HG03432 (cell line): ENCODE results near the gene DOCK9.
"Not testable (repeated sequence)": the region's sequence is repeated elsewhere in the genome, so short reads cannot be mapped to it uniquely, and the experiment has no call there.

Experiments
- ATAC-seq: cut with Tn5 transposase; IDR thresholded peaks from one replicate; pipeline ENCODE4 v1.9.1; 2021; ENCODE audit warnings: mild to moderate bottlenecking, moderate library complexity; ENCODE audit not compliant: unreplicated experiment

DOCK9 gene

DNA sequence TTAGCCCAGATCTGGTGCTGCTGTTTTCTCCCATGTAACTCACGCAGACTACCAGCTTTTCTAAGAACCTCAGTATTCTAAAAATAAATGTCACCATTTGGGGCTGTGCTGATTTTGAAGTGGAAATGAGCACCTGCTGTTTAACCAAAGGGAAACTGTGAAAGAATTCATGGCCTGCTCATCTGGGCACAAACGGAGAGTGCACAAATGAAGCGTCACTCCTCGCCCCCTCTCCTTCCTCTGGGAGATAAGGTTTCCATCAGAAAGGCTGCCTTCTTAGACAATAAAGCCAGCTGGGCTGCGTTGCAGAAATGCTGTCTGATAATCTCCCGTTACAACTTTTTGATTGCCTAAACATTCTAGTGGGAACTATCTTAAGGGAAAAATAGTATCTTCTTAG lies 151.7 kb downstream of the DOCK9 start:
- no peak for ATAC-seq

GRCh38 chr13:98825659-98826058 lies 152.2 kb downstream of the DOCK9 start:
- ATAC-seq: no peak

DNA sequence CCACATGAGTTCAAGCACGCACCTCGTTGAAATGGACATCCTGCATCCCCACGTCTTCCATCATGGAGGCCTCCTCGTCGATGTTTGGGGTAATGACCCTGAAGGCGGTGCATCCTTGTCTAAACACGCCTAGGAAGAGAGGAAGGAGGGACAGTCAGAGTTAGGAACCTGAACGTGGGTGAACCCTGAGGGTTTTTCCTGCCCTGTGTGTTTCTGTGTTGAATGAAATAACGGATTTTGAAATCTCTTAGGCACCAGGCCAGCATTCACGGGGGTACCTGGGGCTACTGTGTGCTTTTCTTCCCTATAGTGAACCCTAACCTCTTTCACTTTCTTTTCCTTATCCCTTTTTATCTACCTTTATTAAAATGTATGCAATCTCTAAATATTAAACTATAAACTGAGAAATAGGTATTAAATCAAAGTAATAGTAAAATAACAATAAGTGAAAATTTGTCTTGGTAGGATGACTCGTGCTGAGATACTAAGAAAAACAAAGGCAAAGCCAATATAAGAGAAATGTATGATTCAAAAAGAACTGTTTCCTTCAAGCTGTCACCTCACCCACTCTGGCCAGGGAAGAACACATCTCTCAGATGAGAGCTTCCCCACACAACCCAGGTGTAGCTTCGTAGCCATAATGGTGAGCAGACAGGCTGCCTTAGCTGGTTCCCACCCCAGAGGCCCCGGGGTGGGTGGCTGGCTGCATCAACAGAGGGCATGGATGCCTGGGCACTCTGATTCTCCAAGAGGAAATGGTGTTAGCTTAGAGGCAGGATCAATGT lies 153.3 kb downstream of the DOCK9 start:
- no peak for ATAC-seq

DNA sequence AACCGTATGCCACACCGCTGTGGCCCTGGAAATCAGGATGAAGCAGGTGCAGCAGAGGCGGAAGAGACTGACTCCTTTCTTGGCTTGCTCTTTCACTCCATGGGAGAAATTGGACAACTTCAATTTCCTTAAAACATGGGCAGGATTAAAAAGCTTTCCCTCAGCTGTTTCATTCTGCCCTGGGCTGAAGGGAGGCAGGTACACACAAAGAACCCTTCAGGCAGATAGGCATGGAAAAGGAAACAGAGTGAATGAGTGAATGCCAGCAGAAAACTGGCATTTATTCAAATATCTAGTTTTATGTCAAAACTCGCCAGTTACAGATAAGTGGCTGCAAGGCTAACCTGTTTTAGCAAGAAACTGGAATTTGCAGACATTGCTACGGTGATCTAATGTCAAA lies 154.4 kb downstream of the DOCK9 start:
- no peak for ATAC-seq

- ATAC-seq: no peak
Measured at GRCh38 chr13:98822225-98822606, 155.6 kb downstream of the DOCK9 start.

DNA sequence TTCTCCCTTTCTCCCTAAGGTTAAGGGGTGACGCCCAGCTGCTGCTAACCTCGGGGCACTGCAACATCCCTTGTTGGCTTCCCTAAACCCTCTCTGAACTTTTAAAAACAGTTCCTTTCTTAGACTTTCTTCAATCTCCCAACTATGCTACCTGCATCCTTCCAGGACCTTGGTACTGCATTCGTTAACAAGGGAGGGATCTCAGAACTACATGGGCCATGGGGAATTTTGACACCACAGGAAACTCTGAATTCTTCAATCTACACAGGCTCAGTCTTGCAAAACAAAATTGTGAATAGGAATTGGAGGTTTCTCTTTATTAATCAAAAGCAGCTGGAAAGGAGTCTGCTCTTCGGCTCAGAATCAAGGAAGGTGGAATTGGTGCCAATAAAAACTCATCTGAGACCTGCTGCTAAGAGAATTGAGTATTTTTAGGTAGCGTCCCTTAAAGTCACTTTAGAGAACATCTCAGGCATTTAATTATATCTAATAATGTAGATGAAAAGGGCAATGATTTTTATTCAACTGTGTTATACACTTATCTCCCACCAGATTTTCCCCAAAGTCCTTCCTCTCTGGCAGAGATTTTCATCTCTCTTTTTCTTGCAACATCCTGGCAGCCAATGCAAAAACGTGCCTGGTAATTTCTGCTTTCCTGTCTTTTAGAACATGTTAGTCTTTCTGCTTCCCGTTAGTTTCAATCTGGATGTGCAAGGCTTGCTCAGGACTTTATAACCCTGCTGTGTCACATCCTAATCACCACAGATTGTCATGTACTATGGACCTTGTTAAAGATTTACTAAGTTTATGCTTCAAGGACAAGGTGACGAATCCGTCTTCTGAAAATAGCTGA lies 156.3 kb downstream of the DOCK9 start:
- no peak for ATAC-seq

GRCh38 chr13:98820744-98821371 lies 157.0 kb downstream of the DOCK9 start:
- ATAC-seq: no peak

DNA sequence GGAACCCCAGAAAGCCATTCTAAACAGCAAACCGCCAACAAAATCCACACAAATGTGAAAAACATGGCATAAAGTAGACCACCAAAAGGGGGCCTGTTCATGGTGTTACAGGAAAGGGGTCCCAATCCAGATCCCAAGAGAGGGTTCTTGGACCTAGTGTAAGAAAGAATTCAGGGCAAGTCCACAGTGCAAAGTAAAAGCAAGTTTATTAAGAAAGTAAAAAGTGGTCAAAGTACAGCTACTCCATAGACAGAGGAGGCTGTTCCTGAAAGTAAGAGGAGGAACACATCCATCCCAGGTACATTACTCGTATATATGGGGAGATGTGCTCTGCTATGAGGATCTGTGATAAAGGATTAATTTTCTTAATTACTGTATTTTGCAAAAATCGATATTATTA lies 157.6 kb downstream of the DOCK9 start:
- ATAC-seq: no peak

GRCh38 chr13:98819382-98820010 lies 158.4 kb downstream of the DOCK9 start:
- no peak for ATAC-seq

- ATAC-seq: no peak
Measured at GRCh38 chr13:98816406-98816805, 161.5 kb downstream of the DOCK9 start.

DNA sequence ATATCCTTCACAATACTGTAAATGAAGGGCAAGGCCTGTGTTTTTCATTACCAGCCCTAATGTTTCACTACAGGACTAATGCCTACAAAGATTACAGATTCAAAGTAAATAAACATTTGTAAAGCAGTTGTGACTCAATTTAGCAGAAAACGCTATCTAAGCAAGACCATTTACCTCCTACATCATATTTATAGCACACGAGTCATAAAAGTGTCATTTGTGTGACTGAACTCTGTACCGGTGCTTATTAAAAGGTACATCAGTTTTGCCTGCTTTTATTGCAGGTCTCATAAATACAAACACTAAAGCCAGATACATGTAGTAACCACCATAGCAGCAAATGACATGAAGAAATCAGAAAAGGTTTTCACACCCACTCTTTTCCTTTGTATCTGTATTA lies 163.9 kb downstream of the DOCK9 start:
- no peak for ATAC-seq

GRCh38 chr13:98812186-98812790 lies 165.6 kb downstream of the DOCK9 start:
- not testable (repeated sequence) for ATAC-seq

DNA sequence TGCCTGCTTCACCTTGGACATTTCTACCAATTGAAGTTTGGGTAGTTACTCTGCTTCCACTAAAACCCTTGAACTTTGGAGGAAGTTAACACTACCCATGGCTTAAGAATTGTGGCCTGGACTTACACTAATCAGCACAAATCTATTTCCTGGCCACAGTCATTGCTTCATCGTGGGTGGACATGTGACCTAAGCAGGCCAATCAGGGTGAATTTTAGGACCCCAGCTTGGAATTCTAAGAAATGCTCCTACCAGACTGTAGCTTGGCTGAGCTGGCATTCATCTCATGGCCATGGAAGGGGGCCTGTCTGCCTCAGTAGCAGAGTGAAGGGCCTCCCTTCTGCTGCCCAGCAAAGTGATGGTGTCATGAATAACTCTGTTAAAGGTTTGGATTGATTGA lies 167.1 kb downstream of the DOCK9 start:
- no peak for ATAC-seq

DNA sequence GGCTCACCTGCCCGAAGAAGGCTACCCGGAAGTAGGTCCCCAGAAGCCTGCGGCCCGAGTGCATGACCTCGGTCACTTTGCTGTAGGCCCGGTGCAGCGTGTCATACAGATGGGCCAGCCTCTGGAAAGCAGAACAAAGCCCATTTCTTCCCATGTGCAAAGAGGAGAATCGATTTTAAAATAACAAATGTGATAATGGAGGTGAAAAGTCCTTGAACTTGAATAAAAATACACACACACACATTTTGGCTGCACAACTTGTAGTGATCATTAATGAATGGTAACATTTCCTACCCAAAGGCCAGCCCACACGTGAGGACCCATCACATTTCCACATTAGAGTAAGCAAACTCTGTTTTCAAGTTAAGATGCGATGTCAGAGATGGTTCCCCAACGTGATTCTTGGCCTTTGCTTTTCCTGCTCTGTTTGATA lies 168.5 kb downstream of the DOCK9 start:
- no peak for ATAC-seq

GRCh38 chr13:98807774-98808173 lies 170.1 kb downstream of the DOCK9 start:
- ATAC-seq: no peak

DNA sequence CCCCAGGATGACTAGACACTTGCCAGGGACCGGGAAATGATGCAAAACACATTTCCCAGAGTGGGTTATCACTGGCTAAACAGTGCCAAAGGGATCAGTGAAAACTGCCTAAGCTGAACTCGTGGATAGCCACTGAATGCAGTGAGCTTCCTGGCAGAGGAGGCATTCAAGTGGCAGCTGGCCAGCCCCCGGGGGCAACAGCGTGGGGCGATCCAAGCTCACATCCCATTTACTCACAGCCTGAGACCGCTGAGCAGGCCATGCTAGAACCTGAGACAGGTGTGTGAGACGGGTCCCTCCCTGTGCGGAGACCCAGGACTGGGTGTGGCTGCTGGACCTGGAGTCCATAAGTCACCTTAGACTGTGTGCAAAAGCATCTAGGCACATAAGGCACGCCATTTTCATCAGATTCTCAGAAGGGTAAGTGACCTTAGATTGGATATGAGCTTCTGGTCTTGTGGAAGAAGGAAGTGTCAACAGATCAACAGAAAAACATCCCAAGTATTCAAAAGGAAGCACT lies 173.5 kb downstream of the DOCK9 start:
- ATAC-seq: no peak

DNA sequence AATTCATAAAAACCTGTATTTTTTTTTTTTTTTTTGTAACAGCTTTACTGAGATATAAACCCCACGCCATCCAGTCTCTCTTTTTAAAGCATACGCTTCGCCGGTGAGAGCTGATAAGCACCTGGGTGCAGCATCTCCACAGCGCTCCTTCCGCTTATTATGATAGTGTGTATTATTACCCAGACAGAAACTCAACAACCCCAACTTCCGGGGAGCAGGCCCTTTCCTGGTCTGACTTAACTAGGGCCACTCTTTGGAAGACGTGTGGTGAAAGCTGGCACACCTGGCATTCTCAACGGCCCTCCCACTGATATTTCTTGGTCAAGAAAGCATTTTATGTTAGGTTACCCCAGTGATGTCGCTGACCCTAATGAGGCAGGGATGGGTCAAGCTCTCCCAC lies 173.9 kb downstream of the DOCK9 start:
- no peak for ATAC-seq

DNA sequence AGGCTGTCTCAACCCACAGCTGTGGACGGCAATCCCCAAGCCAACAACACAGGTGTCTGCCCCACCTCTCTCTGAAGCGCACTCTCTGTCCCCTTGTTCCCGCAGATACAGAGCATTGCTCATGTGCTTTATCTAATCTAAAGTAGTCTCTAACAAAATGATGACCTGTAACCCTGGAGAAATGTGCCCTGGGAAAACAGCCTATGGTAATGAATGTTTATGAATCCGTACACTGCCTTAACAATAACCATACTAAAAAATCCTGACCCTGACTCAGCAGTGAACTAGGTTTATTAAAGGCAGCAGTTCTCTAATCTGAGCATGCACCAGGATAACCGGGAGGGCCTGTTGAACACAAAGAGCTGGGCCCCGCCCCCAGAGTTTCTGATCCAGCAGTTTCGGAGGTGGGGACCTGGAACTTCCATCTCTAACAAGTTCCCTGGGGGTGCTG lies 174.7 kb downstream of the DOCK9 start:
- no peak for ATAC-seq

GRCh38 chr13:98802559-98802958 lies 175.3 kb downstream of the DOCK9 start:
- no peak for ATAC-seq

DNA sequence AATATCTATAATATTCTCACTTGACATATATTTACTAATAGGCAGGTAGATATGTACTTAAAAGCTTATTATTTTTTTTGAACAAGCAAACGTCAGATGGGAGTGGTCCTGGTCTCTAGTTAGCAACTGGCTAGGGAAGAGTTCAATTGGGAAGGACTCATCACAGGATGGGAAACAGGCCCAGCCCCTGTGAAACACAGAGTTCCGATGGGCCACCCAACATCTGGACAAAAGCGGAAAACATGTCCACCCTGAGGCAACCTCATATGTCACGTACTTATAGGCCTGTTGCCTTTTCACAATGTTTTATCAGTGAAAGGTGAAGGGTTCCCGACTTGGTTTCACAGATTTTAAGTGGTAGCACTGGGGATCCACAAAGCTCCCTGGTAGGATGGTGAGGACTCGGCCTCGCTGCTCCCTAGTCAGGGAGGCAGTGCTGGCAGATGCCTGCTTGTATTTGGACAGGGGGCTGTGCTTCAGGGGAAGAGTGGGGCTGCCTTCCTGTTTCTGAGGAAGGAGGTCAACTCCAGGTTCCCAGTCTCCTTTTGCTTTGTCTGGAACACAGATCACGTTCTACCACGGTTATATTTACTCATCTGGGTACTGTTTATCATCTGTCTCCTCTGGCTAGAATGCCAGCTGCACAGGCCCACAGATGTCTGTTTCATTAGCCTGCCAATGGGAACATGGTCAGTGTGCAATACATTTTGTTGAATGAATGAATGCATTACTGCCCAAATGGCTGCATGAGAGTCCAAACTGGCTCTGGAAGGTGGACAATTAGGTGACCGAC lies 176.0 kb downstream of the DOCK9 start:
- ATAC-seq: no peak
